NCI-H524 (cell line): Measurements from ENCODE around the gene CCSER1.

ENCODE experiments used
- DNase-seq, 2 experiments: peaks; one replicate each; lab custom pipeline; 2025; lab: John Stamatoyannopoulos, UW

The CCSER1 gene

GRCh38 chr4:90127223-90127705, at the start of gene CCSER1:
Gene CCSER1 (plus strand): TSS chr4:90127394.
- peak; percentile 67 to 77 for DNase-seq

- no peak for DNase-seq
These were observed 48.8 kb upstream of the CCSER1 start for GRCh38 chr4:90078440-90078839.

GRCh38 chr4:90080116-90080515, 47.1 kb upstream of the CCSER1 start:
- DNase-seq = no peak

- no peak for DNase-seq
These were observed 45.6 kb upstream of the CCSER1 start for GRCh38 chr4:90081432-90082144.

- DNase-seq = no peak
These were observed 44.7 kb upstream of the CCSER1 start for GRCh38 chr4:90082449-90082848.

- no peak for DNase-seq
These were observed 42.8 kb upstream of the CCSER1 start for GRCh38 chr4:90084277-90084966.

- no peak for DNase-seq
These were observed 42.3 kb upstream of the CCSER1 start for GRCh38 chr4:90084967-90085295.

GRCh38 chr4:90093526-90093925, 33.7 kb upstream of the CCSER1 start:
- DNase-seq = peak in 1 of 2 experiments; percentile 24

- no peak for DNase-seq
These were observed 32.2 kb upstream of the CCSER1 start for GRCh38 chr4:90095000-90095399.

- no peak for DNase-seq
These were observed 27.4 kb upstream of the CCSER1 start for GRCh38 chr4:90099812-90100211.

GRCh38 chr4:90103991-90104390, 23.2 kb upstream of the CCSER1 start:
- no peak for DNase-seq

- no peak for DNase-seq
These were observed 21.9 kb upstream of the CCSER1 start for GRCh38 chr4:90105274-90105673.

- no peak for DNase-seq
These were observed 14.5 kb upstream of the CCSER1 start for GRCh38 chr4:90112715-90113114.

GRCh38 chr4:90113881-90114457, 13.2 kb upstream of the CCSER1 start:
- DNase-seq = no peak

GRCh38 chr4:90118527-90119195, 8.5 kb upstream of the CCSER1 start:
- peak in 1 of 2 experiments; percentile 71 for DNase-seq

GRCh38 chr4:90120037-90120436, 7.2 kb upstream of the CCSER1 start:
- peak in 1 of 2 experiments; percentile 21 for DNase-seq

GRCh38 chr4:90120815-90121214, 6.4 kb upstream of the CCSER1 start:
- no peak for DNase-seq

GRCh38 chr4:90121676-90122354, 5.4 kb upstream of the CCSER1 start:
- DNase-seq = peak in 1 of 2 experiments; percentile 45

GRCh38 chr4:90122355-90122748, 4.8 kb upstream of the CCSER1 start:
- peak in 1 of 2 experiments; percentile 27 for DNase-seq

- no peak for DNase-seq
These were observed 2.9 kb upstream of the CCSER1 start for GRCh38 chr4:90124276-90124675.

- DNase-seq = no peak
These were observed 389 bp upstream of the CCSER1 start for GRCh38 chr4:90126805-90127204.
